ENCODE measurements around the gene CD7.

GRCh38 chr17:82319619-82320062 lies 2.2 kb upstream of the CD7 start:
- TF ChIP-seq CTCF (conservative IDR thresholded peaks at IDR 0.05) (no peak), ZFX (IDR thresholded peaks at IDR 0.05) (no peak)

Measured in C4-2B (cell line).